Measurements from ENCODE around the gene TSPAN16. TPM values are rescaled to one million over a fixed set of nuclear protein-coding genes. Genes with fewer than 3 reads are reported as not detected.

Gene TSPAN16
- total RNA-seq, 1 experiment from 2014 or later = not detected

- H3T11ph ChIP-seq (ENCODE audit: low read length) = no peak overlapping the region
- H3K27ac ChIP-seq (ENCODE audit: insufficient read length, low read depth, low read length) = no peak overlapping the region
- H3K27ac Mint-ChIP-seq = no peak overlapping the region
- H2BK12ac ChIP-seq (ENCODE audit: insufficient read length, low read depth, low read length) = no peak overlapping the region
- H4K5ac ChIP-seq (ENCODE audit: insufficient read length, low read depth, low read length) = no peak overlapping the region
- H3K36me3 Mint-ChIP-seq (ENCODE audit: insufficient read depth in 1 of 3, low read depth in 3 of 3) = no peaks in the 10 kb centered on the region; a peak in 2 of 7 replicates
- no peaks in the 10 kb centered on the region for H3K9me3 Mint-ChIP-seq
- DNase-seq = no peak
- no peak overlapping the region for H3K4ac ChIP-seq (ENCODE audit: low read depth, low read length)
- no peak overlapping the region for H3K23ac ChIP-seq (ENCODE audit: insufficient read length, low read depth, low read length)
- H2BK5ac ChIP-seq (ENCODE audit: insufficient read length, low read length) = no peak overlapping the region
- TF ChIP-seq CTCF (conservative IDR thresholded peaks at IDR 0.05) = no peak
- no peaks in the 10 kb centered on the region for H4K20me1 ChIP-seq (ENCODE audit: control insufficient read depth, insufficient read depth, insufficient read length)
- H3K4me3 Mint-ChIP-seq = no peak overlapping the region
- H2BK20ac ChIP-seq (ENCODE audit: low read depth, low read length, poor library complexity, severe bottlenecking) = no peak overlapping the region
- no peak overlapping the region for H2AFZ ChIP-seq (ENCODE audit: low read length)
- no peak overlapping the region for H2BK15ac ChIP-seq (ENCODE audit: low read depth, low read length)
- no peaks in the 10 kb centered on the region; the same call in 1 of the 2 replicates for H3K27me3 Mint-ChIP-seq (ENCODE audit: low read depth)
- no peak overlapping the region for H3K4me2 ChIP-seq (ENCODE audit: insufficient read depth, insufficient read length, low read length)
- no CpG with 5 or more reads among the region's 4 CpGs for WGBS (ENCODE audit: extremely low coverage, insufficient read length, low lambda C conversion rate)
- H2AK5ac ChIP-seq (ENCODE audit: insufficient read length, low read length) = no peak overlapping the region
- no peak overlapping the region for H3K9ac ChIP-seq (ENCODE audit: extremely low read depth, insufficient read length, low read length)
- no peak overlapping the region for H4K8ac ChIP-seq (replicated peaks; ENCODE audit: insufficient read length, low read depth, low read length)
- H3K18ac ChIP-seq (ENCODE audit: insufficient read length, low read depth, low read length) = no peak overlapping the region
- H3K14ac ChIP-seq (ENCODE audit: insufficient read depth, low read length) = no peak overlapping the region
- H3K79me1 ChIP-seq (ENCODE audit: insufficient read depth, low read depth, low read length, poor library complexity, severe bottlenecking) = no peaks in the 10 kb centered on the region
- H3K9me3 ChIP-seq (ENCODE audit: control insufficient read depth, low read depth, low read length) = no peaks in the 10 kb centered on the region
- H3K4me1 ChIP-seq (ENCODE audit: insufficient read depth, low read length) = no peaks in the 10 kb centered on the region
- H3K4me1 Mint-ChIP-seq = peaks cover 3 to 5% of the 10 kb centered on the region in 2 experiments
- H2BK120ac ChIP-seq (ENCODE audit: low read depth, low read length, poor library complexity, severe bottlenecking) = no peak overlapping the region
- H3K23me2 ChIP-seq (ENCODE audit: insufficient read length, low read depth, low read length, poor library complexity, severe bottlenecking) = no peaks in the 10 kb centered on the region
- no peaks in the 10 kb centered on the region for H3K79me2 ChIP-seq (ENCODE audit: insufficient read depth, low read length)
- no peak overlapping the region for H4K91ac ChIP-seq (ENCODE audit: insufficient read length, low read depth, low read length)
- H3K27me3 ChIP-seq (ENCODE audit: insufficient read depth, low read length) = no peaks in the 10 kb centered on the region
- H3K56ac ChIP-seq (ENCODE audit: insufficient read length, low read depth, low read length) = no peak overlapping the region
Measured at GRCh38 chr19:11290256-11290655, 5.7 kb upstream of the TSPAN16 start.

Data from H9 (cell line).